Measurements from ENCODE around the gene MAP3K14.

The MAP3K14 gene

GRCh38 chr17:45290269-45290765, 26.5 kb downstream of the MAP3K14 start:
- in situ Hi-C loops (cut with HindIII; ENCODE audit: low pct_ligation_motif_present, low pct_unique_long_range_greater_than_20kb, low sequenced_read_pairs) = no loop called here
- DNase-seq = no peak

- DNase-seq = no peak
- in situ Hi-C loops (cut with HindIII; ENCODE audit: low pct_ligation_motif_present, low pct_unique_long_range_greater_than_20kb, low sequenced_read_pairs) = no loop called here
Measured at GRCh38 chr17:45289301-45290268, 27.2 kb downstream of the MAP3K14 start.

GRCh38 chr17:45288825-45289224, 28.0 kb downstream of the MAP3K14 start:
- in situ Hi-C loops (cut with HindIII; ENCODE audit: low pct_ligation_motif_present, low pct_unique_long_range_greater_than_20kb, low sequenced_read_pairs) = no loop called here
- no peak for DNase-seq

GRCh38 chr17:45287526-45288500, 29.0 kb downstream of the MAP3K14 start:
- no peak for DNase-seq
- in situ Hi-C loops (cut with HindIII; ENCODE audit: low pct_ligation_motif_present, low pct_unique_long_range_greater_than_20kb, low sequenced_read_pairs) = no loop called here

GRCh38 chr17:45286286-45286685, 30.5 kb downstream of the MAP3K14 start:
- DNase-seq = no peak
- in situ Hi-C loops (cut with HindIII; ENCODE audit: low pct_ligation_motif_present, low pct_unique_long_range_greater_than_20kb, low sequenced_read_pairs) = no loop called here

DNA sequence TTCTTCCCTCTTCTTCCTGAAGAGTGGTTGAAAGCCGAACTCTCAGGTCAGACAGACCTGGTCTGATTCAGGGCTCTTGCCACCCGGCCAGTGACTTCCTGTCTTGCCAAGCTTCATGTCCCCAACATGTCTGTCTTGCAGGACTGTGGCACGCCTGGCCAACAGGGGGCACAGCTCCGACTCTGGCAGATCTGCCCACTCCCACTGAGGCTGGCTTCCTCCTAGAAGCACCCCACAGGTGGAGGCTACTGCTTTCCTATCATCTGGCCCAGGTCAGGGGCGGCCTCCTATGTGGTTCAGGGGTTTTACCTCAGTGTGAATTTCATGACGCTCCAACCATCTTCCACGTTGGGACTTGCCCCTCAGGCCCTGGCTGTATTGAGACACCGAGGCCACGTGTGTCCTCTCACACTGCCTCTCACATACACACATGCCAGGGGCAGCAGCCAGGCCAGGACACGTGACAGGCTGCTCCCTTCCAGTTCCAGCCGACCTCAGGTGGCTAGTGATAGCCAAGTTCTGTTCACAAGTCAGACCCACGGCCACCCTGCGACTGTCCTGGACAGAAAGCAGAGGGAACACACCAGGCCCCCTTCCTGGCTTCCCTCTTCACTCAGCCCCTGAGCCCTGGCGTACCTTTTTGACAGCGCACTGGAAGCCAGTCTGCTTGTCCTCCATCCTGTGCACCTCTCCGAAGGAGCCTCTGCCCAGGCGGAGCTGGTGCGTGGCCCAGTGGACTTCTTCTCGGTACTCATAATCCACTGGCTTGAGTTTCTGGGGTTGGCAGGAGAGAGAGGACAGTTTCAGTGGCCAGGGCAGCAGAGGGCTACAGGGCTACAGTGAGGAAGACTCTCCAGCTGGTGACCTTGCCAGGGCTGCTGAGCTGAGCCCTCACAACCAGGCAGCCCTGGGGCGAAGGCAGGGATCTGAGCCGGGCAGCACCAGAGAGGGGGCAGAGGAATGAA, 32.4 kb downstream of the MAP3K14 start:
- in situ Hi-C loops (cut with HindIII; ENCODE audit: low pct_ligation_motif_present, low pct_unique_long_range_greater_than_20kb, low sequenced_read_pairs) = no loop called here
- DNase-seq = peak; percentile 33

GRCh38 chr17:45283711-45284110, 33.1 kb downstream of the MAP3K14 start:
- no peak for DNase-seq
- in situ Hi-C loops (cut with HindIII; ENCODE audit: low pct_ligation_motif_present, low pct_unique_long_range_greater_than_20kb, low sequenced_read_pairs) = no loop called here

DNA sequence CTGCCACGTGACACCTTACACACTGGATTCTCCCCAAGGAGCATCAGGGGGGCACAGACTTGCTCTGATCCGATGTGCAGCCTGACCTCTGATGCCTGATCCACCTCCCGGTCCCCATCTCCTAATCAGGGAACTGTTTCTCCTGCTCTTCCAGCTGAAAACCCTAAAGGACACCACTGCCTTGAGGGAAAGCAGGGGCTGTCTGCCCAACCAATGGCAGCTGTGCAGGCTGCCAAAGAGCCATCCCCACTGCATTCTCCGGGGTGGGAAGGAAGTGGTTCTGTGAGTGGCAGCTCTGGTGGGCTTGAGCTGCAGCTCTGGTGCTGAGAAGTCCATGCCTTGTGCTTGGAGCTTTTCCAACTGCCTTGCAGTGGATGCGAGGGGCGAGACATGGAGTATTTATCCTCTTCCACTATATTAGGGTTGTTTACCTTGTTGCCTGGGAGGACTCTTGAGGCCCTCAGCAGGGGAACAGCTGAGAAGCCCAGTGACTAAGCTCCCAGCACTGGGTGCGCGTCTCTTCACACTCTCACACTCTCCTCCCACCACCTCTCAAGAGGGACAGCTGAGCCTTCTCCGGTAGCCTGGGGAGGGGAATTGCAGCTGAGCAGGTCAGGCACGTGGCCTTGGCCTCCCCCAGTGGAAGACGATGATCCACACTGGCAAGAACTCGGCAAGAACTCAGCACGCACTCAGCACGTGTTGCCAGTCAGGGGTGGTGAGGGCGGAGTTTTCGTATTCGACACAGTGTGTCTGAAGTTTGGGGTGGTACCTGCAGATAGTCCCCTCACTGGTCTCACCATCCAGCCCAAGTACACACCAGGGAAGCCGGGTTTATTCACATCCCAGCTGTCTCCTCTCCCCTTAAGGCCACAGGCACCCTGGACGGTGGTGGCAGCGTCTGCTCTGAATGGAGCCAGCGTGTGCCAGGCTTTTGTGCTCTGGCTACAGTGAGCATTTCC, 33.9 kb downstream of the MAP3K14 start:
- no peak for DNase-seq

GRCh38 chr17:45279898-45280297, 36.9 kb downstream of the MAP3K14 start:
- no peak for DNase-seq
- in situ Hi-C loops (cut with HindIII; ENCODE audit: low pct_ligation_motif_present, low pct_unique_long_range_greater_than_20kb, low sequenced_read_pairs) = no loop called here

More for the DNA sequence above, 33.9 kb downstream of the MAP3K14 start:
- in situ Hi-C loops (cut with HindIII; ENCODE audit: low pct_ligation_motif_present, low pct_unique_long_range_greater_than_20kb, low sequenced_read_pairs) = no loop called here

GRCh38 chr17:45277992-45278391, 38.8 kb downstream of the MAP3K14 start:
- in situ Hi-C loops (cut with HindIII; ENCODE audit: low pct_ligation_motif_present, low pct_unique_long_range_greater_than_20kb, low sequenced_read_pairs) = no loop called here
- DNase-seq = no peak

DNA sequence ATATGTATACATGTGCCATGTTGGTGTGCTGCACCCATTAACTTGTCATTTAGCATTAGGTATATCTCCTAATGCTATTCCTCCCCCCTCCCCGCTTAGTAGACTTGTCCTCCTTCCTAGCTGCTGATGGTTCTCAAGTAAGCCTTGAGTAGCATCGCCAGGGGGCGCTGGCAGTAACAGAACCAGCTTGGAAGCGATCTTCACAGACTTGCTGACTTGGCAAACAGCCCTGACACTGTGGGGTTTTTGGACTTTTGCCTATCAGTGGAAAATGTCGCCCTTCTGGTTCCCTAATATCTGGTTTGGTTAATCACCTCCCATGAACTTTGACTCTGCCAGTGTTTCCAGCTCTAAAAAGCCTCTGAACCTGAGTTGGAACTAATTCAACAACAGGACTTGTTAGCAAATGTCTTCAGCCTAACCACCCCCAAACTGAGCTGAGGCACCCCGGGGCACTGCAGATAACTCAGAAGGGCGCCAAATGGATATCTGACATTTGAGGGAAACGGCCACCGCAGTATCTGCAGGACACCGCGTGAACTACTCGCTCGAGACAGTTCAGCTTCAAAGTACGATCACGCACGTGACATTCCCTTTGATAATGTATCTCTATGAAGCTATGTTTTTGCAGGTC, 39.5 kb downstream of the MAP3K14 start:
- in situ Hi-C loops (cut with HindIII; ENCODE audit: low pct_ligation_motif_present, low pct_unique_long_range_greater_than_20kb, low sequenced_read_pairs) = no loop called here
- peak; percentile 91 for DNase-seq

DNA sequence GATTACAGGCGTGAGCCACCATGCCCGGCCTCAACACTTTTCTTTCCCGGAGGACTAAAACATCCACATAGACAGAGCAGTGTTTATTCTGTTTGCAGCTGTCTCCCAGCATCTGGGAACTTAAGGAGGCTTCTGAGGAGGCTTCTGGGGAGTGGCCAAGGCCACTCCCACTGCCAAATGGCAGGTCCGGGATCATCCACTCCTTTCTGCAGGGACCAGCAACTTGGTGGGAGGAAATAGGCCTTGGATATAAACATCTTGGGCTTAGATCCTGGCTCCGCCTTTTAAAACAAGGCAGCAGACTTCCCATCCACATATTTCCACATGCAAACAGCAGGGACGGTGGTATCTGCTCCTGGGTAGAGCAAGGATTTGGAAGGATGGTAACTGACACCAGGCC, 40.8 kb downstream of the MAP3K14 start:
- in situ Hi-C loops (cut with HindIII; ENCODE audit: low pct_ligation_motif_present, low pct_unique_long_range_greater_than_20kb, low sequenced_read_pairs) = no loop called here

GRCh38 chr17:45274033-45274432, 42.8 kb downstream of the MAP3K14 start:
- in situ Hi-C loops (cut with HindIII; ENCODE audit: low pct_ligation_motif_present, low pct_unique_long_range_greater_than_20kb, low sequenced_read_pairs) = no loop called here
- DNase-seq = no peak

More for the DNA sequence above, 40.8 kb downstream of the MAP3K14 start:
- no peak for DNase-seq

DNA sequence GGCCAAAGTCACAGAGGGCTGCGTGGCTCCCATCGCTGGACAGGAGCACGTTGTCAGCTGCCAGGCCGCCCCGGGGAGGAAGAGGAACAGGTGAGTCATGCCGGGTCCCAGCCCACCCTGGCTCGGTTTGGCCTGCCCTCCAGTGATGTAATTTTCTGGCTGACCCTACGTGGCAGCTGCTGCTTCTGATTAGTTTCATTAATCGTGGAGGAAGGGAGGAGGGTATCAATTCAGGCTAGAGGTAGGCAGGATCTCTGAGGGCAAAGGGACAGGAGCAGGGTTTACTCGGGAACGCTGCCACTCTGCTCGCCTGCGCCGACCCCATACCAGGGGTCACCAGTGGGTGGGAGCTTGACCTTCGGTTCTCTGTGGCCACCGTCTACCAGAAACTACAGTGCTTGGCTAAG, 43.3 kb downstream of the MAP3K14 start:
- in situ Hi-C loops (cut with HindIII; ENCODE audit: low pct_ligation_motif_present, low pct_unique_long_range_greater_than_20kb, low sequenced_read_pairs) = no loop called here
- no peak for DNase-seq

- DNase-seq = no peak
- in situ Hi-C loops (cut with HindIII; ENCODE audit: low pct_ligation_motif_present, low pct_unique_long_range_greater_than_20kb, low sequenced_read_pairs) = no loop called here
Measured at GRCh38 chr17:45271603-45272002, 45.2 kb downstream of the MAP3K14 start.

- DNase-seq = peak; percentile 38
- in situ Hi-C loops (cut with HindIII; ENCODE audit: low pct_ligation_motif_present, low pct_unique_long_range_greater_than_20kb, low sequenced_read_pairs) = no loop called here
Measured at GRCh38 chr17:45270828-45271418, 45.9 kb downstream of the MAP3K14 start.
